K562 (cell line): Measurements from ENCODE around the gene CUL9. TPM values are rescaled to one million over a fixed set of nuclear protein-coding genes. Genes with fewer than 3 reads are reported as not detected.

ENCODE experiments used
- ATF4 ChIP-seq: fragments of 450-650 bp; formaldehyde crosslinking; IDR thresholded peaks from 2 replicates; pipeline ENCODE4 v1.4.0; 2022; ENCODE audit warnings: mild to moderate bottlenecking, moderate library complexity
- BRD4 ChIP-seq: fragments of 200-600 bp; sonication (generic); IDR thresholded peaks from 2 replicates; pipeline ENCODE4 v1.6.1; 2017; ENCODE audit warnings: inconsistent platforms
- DDX20 ChIP-seq: fragments of 450-650 bp; IDR thresholded peaks from 2 replicates; pipeline ENCODE4 v1.6.1; 2016; ENCODE audit warnings: missing genetic modification characterization, low read depth, mild to moderate bottlenecking, missing compliant biosample characterization, moderate library complexity
- ETS2 ChIP-seq: IDR thresholded peaks from 2 replicates; pipeline ENCODE4 v1.6.1; 2016; ENCODE audit warnings: borderline replicate concordance, missing genetic modification characterization, mild to moderate bottlenecking, moderate library complexity, missing compliant biosample characterization; ENCODE audit not compliant: poor library complexity, severe bottlenecking
- HDAC3 ChIP-seq: fragments of 450-650 bp; IDR thresholded peaks from 2 replicates; pipeline ENCODE4 v1.6.1; 2018; ENCODE audit warnings: borderline replicate concordance, mild to moderate bottlenecking, moderate library complexity; ENCODE audit not compliant: partially characterized antibody
- HDAC8 ChIP-seq: fragments of 450-650 bp; IDR thresholded peaks from 2 replicates; pipeline ENCODE4 v1.6.1; 2016; ENCODE audit warnings: mild to moderate bottlenecking, missing genetic modification characterization, moderate library complexity, missing compliant biosample characterization
- LARP7 ChIP-seq: fragments of 450-650 bp; IDR thresholded peaks from 2 replicates; pipeline ENCODE4 v1.6.1; 2016
- NCOA1 ChIP-seq: fragments of 450-650 bp; IDR thresholded peaks from 2 replicates; pipeline ENCODE4 v1.6.1; 2016; ENCODE audit warnings: low read depth
- NONO ChIP-seq, 2 experiments: fragments of 200-400 bp in 1 of 2; fragments of 450-650 bp in 1 of 2; formaldehyde crosslinking in 1 of 2; IDR thresholded peaks; 2 replicates each; pipeline ENCODE4 v1.6.1; 2017; ENCODE audit warnings: low read depth in 2 of 2, mild to moderate bottlenecking in 2 of 2, moderate library complexity in 2 of 2, low read length in 1 of 2
- NR2C1 ChIP-seq, 2 experiments: fragments of 450-650 bp; IDR thresholded peaks; 2 replicates each; pipeline ENCODE4 v1.6.1; 2017; ENCODE audit warnings: mild to moderate bottlenecking in 2 of 2, antibody characterized with exemption in 1 of 2, inconsistent platforms in 1 of 2, missing compliant biosample characterization in 1 of 2, missing genetic modification characterization in 1 of 2
- NRF1 ChIP-seq, 2 experiments: fragments of 450-650 bp; IDR thresholded peaks in 1 of 2; conservative IDR thresholded peaks in 1 of 2; 2 replicates each; pipeline ENCODE4 v1.6.1; 2014; ENCODE audit warnings: mild to moderate bottlenecking in 2 of 2
- RCOR1 ChIP-seq, 2 experiments: IDR thresholded peaks; 2 replicates each; pipeline ENCODE4 v1.6.1; 2012; ENCODE audit warnings: low read depth in 2 of 2, low read length in 2 of 2, borderline replicate concordance in 1 of 2, improper control_type of control experiment in 1 of 2
- RFX1 ChIP-seq: fragments of 450-650 bp; IDR thresholded peaks from 2 replicates; pipeline ENCODE4 v1.6.1; 2016; ENCODE audit warnings: mild to moderate bottlenecking, moderate library complexity
- RNF2 ChIP-seq: sonication (generic); IDR thresholded peaks from 2 replicates; pipeline ENCODE4 v1.6.1; 2016
- TCF15 ChIP-seq: fragments of 250-450 bp; sonication (Bioruptor Pico); IDR thresholded peaks from 2 replicates; pipeline ENCODE4 v1.8.0; 2022; ENCODE audit warnings: moderate library complexity, mild to moderate bottlenecking, inconsistent platforms
- THAP7 ChIP-seq: fragments of 250-450 bp; sonication (Bioruptor Pico); IDR thresholded peaks from 2 replicates; pipeline ENCODE4 v1.5.0; 2021
- ZBTB34 ChIP-seq: fragments of 250-450 bp; sonication (Bioruptor Pico); IDR thresholded peaks from 2 replicates; pipeline ENCODE4 v1.8.0; 2021; ENCODE audit warnings: mild to moderate bottlenecking, moderate library complexity
- ZBTB9 ChIP-seq: fragments of 450-650 bp; formaldehyde crosslinking; IDR thresholded peaks from 2 replicates; pipeline ENCODE4 v1.4.0; 2020; ENCODE audit warnings: mild to moderate bottlenecking, moderate library complexity
- ZNF175 ChIP-seq: fragments of 200-800 bp; sonication (Bioruptor generic); IDR thresholded peaks from 2 replicates; pipeline ENCODE4 v1.6.1; 2016; ENCODE audit warnings: low read depth, mild to moderate bottlenecking, missing genetic modification characterization, missing compliant biosample characterization
- ZNF253 ChIP-seq: fragments of 250-450 bp; sonication (Bioruptor Pico); conservative IDR thresholded peaks from 2 replicates; pipeline ENCODE4 v1.6.1; 2021; ENCODE audit warnings: mild to moderate bottlenecking
- ZNF589 ChIP-seq: fragments of 200-800 bp; sonication (Bioruptor generic); IDR thresholded peaks from 2 replicates; pipeline ENCODE4 v1.6.1; 2016; ENCODE audit warnings: low read depth, missing genetic modification characterization, missing compliant biosample characterization
- polyA plus RNA-seq, 8 experiments: library from polyadenylated mRNA; depleted of rRNA in 4 of 8; stranded (reverse) in 5 of 8; unstranded in 3 of 8; fragments of >200 nt; fragmentation: Nextera tagmentation in 2 of 8; fragmentation: Illumina TruSeq in 1 of 8; extraction: Ambion mirVana in 2 of 8; extraction: Trizol in 1 of 8; gene quantifications; 2 replicates each; pipeline versions ENCODE4 v1.2.1 to v1.2.3, GENCODE V29; 2011 to 2014; ENCODE audit warnings: inconsistent platforms in 1 of 8, missing spikeins in 1 of 8
- total RNA-seq, 7 experiments: library from RNA; depleted of rRNA in 6 of 7; stranded (reverse); fragments of >200 nt in 6 of 7; fragmentation: Illumina TruSeq in 2 of 7; extraction: Trizol in 2 of 7; gene quantifications; 2 replicates each; pipeline versions ENCODE4 v1.2.1 to v1.2.3, GENCODE V29; 2011 to 2021; ENCODE audit warnings: low replicate concordance in 1 of 7

The CUL9 gene
- total and polyA plus RNA-seq, 9 of the 15 experiments (the other 6 are each of a cell fraction or from before 2014, with no cell fraction given) = 0.50 to 20.7 (median 6.6) TPM

GRCh38 chr6:43143235-43144128, 38.5 kb upstream of the CUL9 start (continued):
- no peak for TF ChIP-seq DDX20 (tag)
- TF ChIP-seq HDAC3 = no peak
- TF ChIP-seq NCOA1 = no peak
- TF ChIP-seq ZBTB34 (CRISPR knock-in tag) = no peak
- TF ChIP-seq RCOR1 (IDR thresholded peaks at IDR 0.05; ENCODE audit: borderline replicate concordance in 1 of 2, low read depth in 2 of 2, low read length in 2 of 2) = peak in 1 of 2 experiments; percentile 44; a peak in 2 of 4 replicates
- no peak for TF ChIP-seq ETS2 (tag)
- TF ChIP-seq BRD4 = no peak
- TF ChIP-seq ZBTB9 (CRISPR knock-in tag) = peak; percentile 60; the same call in 1 of the 2 replicates
- 0 out of 2 replicates have a peak, but pooled peaks have one; percentile 26 for TF ChIP-seq ZNF175 (CRISPR knock-in tag)
- TF ChIP-seq NR2C1 (IDR thresholded peaks at IDR 0.05) = no peak
- TF ChIP-seq NR2C1 (tag; IDR thresholded peaks at IDR 0.05) = no peak
- TF ChIP-seq ATF4 (CRISPR knock-in tag) = no peak
- 0 out of 4 replicates have a peak, but pooled peaks have one; percentile 9 to 12 for TF ChIP-seq NRF1 (conservative IDR thresholded peaks at IDR 0.05 in 1 of 2, IDR thresholded peaks at IDR 0.05 in 1 of 2)
- no peak for TF ChIP-seq LARP7
- no peak for TF ChIP-seq THAP7 (CRISPR knock-in tag)
- no peak for TF ChIP-seq RFX1
- no peak for TF ChIP-seq ZNF589 (CRISPR knock-in tag)
- no peak for TF ChIP-seq ZNF253 (CRISPR knock-in tag)
- no peak for TF ChIP-seq RNF2
- TF ChIP-seq TCF15 (CRISPR knock-in tag) = no peak
- peak in 1 of 2 experiments; percentile 70; a peak in 1 of 4 replicates for TF ChIP-seq NONO (IDR thresholded peaks at IDR 0.05; ENCODE audit: low read depth in 2 of 2, low read length in 1 of 2)
- TF ChIP-seq HDAC8 (tag) = no peak
